ENCODE data around the gene CMTM3.
"Not testable (repeated sequence)": the region's sequence is repeated elsewhere in the genome, so short reads cannot be mapped to it uniquely, and the experiment has no call there.

CMTM3 gene

GRCh38 chr16:66604376-66605176, at the start of gene CMTM3:
TSS of gene CMTM3 (plus strand) at chr16:66604704. CDS start at chr16:66604806, 102 bp downstream.
- no peak for DNase-seq (ENCODE audit: low read depth)

GRCh38 chr16:66560107-66560506, 44.4 kb upstream of the CMTM3 start:
- no peak for DNase-seq (ENCODE audit: low read depth)

- DNase-seq (ENCODE audit: low read depth), result no peak
These were observed 43.0 kb upstream of the CMTM3 start for GRCh38 chr16:66561381-66562080.

GRCh38 chr16:66562409-66562808, 42.1 kb upstream of the CMTM3 start:
- DNase-seq (ENCODE audit: low read depth), result no peak

- DNase-seq (ENCODE audit: low read depth), result no peak
These were observed 41.5 kb upstream of the CMTM3 start for GRCh38 chr16:66562986-66563385.

- no peak for DNase-seq (ENCODE audit: low read depth)
These were observed 40.8 kb upstream of the CMTM3 start for GRCh38 chr16:66563574-66564334.

- no peak for DNase-seq (ENCODE audit: low read depth)
These were observed 38.2 kb upstream of the CMTM3 start, which contains the start of gene CMTM1 for GRCh38 chr16:66566051-66566901. TSS of gene CMTM1 (plus strand) at chr16:66566439. CDS start at chr16:66566514, 75 bp downstream.

- not testable (repeated sequence) for DNase-seq (ENCODE audit: low read depth)
These were observed 37.2 kb upstream of the CMTM3 start for GRCh38 chr16:66567270-66567669.

- DNase-seq (ENCODE audit: low read depth), result no peak
These were observed 36.1 kb upstream of the CMTM3 start for GRCh38 chr16:66568355-66568754.

- DNase-seq (ENCODE audit: low read depth), result no peak
These were observed 35.4 kb upstream of the CMTM3 start for GRCh38 chr16:66569131-66569530.

- peak; percentile 49 for DNase-seq (ENCODE audit: low read depth)
These were observed 34.6 kb upstream of the CMTM3 start for GRCh38 chr16:66569827-66570405.

- no peak for DNase-seq (ENCODE audit: low read depth)
These were observed 32.1 kb upstream of the CMTM3 start for GRCh38 chr16:66572356-66572755.

GRCh38 chr16:66574081-66574480, 30.4 kb upstream of the CMTM3 start:
- no peak for DNase-seq (ENCODE audit: low read depth)

- no peak for DNase-seq (ENCODE audit: low read depth)
These were observed 30.0 kb upstream of the CMTM3 start for GRCh38 chr16:66574531-66574930.

- no peak for DNase-seq (ENCODE audit: low read depth)
These were observed 29.4 kb upstream of the CMTM3 start for GRCh38 chr16:66575060-66575459.

GRCh38 chr16:66576296-66576695, 28.2 kb upstream of the CMTM3 start:
- DNase-seq (ENCODE audit: low read depth), result no peak

- no peak for DNase-seq (ENCODE audit: low read depth)
These were observed 25.6 kb upstream of the CMTM3 start, which contains the start of gene CMTM2 for GRCh38 chr16:66578651-66579531. TSS of gene CMTM2 (plus strand) at chr16:66579463. CDS start at chr16:66579608, 145 bp downstream.

- DNase-seq (ENCODE audit: low read depth), result peak; percentile 63
These were observed 23.8 kb upstream of the CMTM3 start for GRCh38 chr16:66580605-66581209.

- DNase-seq (ENCODE audit: low read depth), result no peak
These were observed 23.1 kb upstream of the CMTM3 start for GRCh38 chr16:66581246-66581952.
